Ishikawa (cell line): ENCODE results near the gene PITPNC1.

ENCODE experiments used
- CEBPB ChIP-seq: IDR thresholded peaks from 2 replicates; pipeline ENCODE4 v1.6.1; 2012
- CREB1 ChIP-seq: IDR thresholded peaks from 2 replicates; pipeline ENCODE4 v1.6.1; 2012; ENCODE audit warnings: low read depth
- EGR1 ChIP-seq: IDR thresholded peaks from 2 replicates; pipeline ENCODE4 v1.6.1; 2012
- EP300 ChIP-seq: IDR thresholded peaks from 2 replicates; pipeline ENCODE4 v1.6.1; 2012; ENCODE audit warnings: borderline replicate concordance
- FOXM1 ChIP-seq: IDR thresholded peaks from 2 replicates; pipeline ENCODE4 v1.6.1; 2012; ENCODE audit warnings: low read depth, borderline replicate concordance
- MAX ChIP-seq: IDR thresholded peaks from 2 replicates; pipeline ENCODE4 v1.6.1; 2012
- NFIC ChIP-seq: IDR thresholded peaks from 2 replicates; pipeline ENCODE4 v1.6.1; 2012
- RAD21 ChIP-seq: IDR thresholded peaks from 2 replicates; pipeline ENCODE4 v1.6.1; 2012; ENCODE audit warnings: low read depth
- REST ChIP-seq: IDR thresholded peaks from 2 replicates; pipeline ENCODE4 v1.6.1; 2012; ENCODE audit warnings: low read depth, mild to moderate bottlenecking
- TAF1 ChIP-seq: IDR thresholded peaks from 2 replicates; pipeline ENCODE4 v1.6.1; 2012; ENCODE audit warnings: low read depth, mild to moderate bottlenecking
- TCF12 ChIP-seq: IDR thresholded peaks from 2 replicates; pipeline ENCODE4 v1.6.1; 2012; ENCODE audit warnings: low read depth
- TEAD4 ChIP-seq: IDR thresholded peaks from 2 replicates; pipeline ENCODE4 v1.6.1; 2012
- USF1 ChIP-seq: IDR thresholded peaks from 2 replicates; pipeline ENCODE4 v1.6.1; 2012
- YY1 ChIP-seq: IDR thresholded peaks from 2 replicates; pipeline ENCODE4 v1.6.1; 2012; ENCODE audit warnings: low read depth
- ZBTB7A ChIP-seq: IDR thresholded peaks from 2 replicates; pipeline ENCODE4 v1.6.1; 2012; ENCODE audit warnings: low read depth

The PITPNC1 gene

GRCh38 chr17:67601897-67602296 is 224.8 kb downstream of the PITPNC1 start:
- TF ChIP-seq CREB1, result no peak
- no peak for TF ChIP-seq TEAD4

GRCh38 chr17:67602444-67602843 is 225.4 kb downstream of the PITPNC1 start:
- no peak for TF ChIP-seq RAD21
- no peak for TF ChIP-seq MAX
- no peak for TF ChIP-seq TAF1

- peak; percentile 56 for TF ChIP-seq RAD21
- no peak for TF ChIP-seq REST
Observed at GRCh38 chr17:67602974-67603373, 225.9 kb downstream of the PITPNC1 start.

- TF ChIP-seq EP300, result no peak
- TF ChIP-seq MAX, result no peak
- TF ChIP-seq USF1, result no peak
- no peak for TF ChIP-seq REST
- no peak for TF ChIP-seq CEBPB
- TF ChIP-seq TAF1, result no peak
- TF ChIP-seq EGR1, result no peak
- no peak for TF ChIP-seq RAD21
- no peak for TF ChIP-seq NFIC
- TF ChIP-seq YY1, result no peak
- no peak for TF ChIP-seq CREB1
- TF ChIP-seq TCF12, result no peak
- no peak for TF ChIP-seq TEAD4
Observed at GRCh38 chr17:67605256-67605912, 228.3 kb downstream of the PITPNC1 start.

- TF ChIP-seq TEAD4 (no peak), REST (no peak), FOXM1 (no peak), USF1 (no peak), TCF12 (no peak), RAD21 (no peak), ZBTB7A (no peak), CREB1 (no peak), TAF1 (no peak), YY1 (no peak), MAX (no peak), CEBPB (no peak), EGR1 (no peak), EP300 (no peak), NFIC (no peak)
Observed at GRCh38 chr17:67606471-67606870, 229.4 kb downstream of the PITPNC1 start.
